SH-SY5Y (cell line): Measurements from ENCODE around the gene NKAIN4.

Experiments used
- GATA2 ChIP-seq: IDR thresholded peaks from 2 replicates; pipeline ENCODE4 v1.6.1; 2011; ENCODE audit warnings: mild to moderate bottlenecking, low read depth, low read length
- GATA3 ChIP-seq: IDR thresholded peaks from 2 replicates; pipeline ENCODE4 v1.6.1; 2011; ENCODE audit warnings: low read depth, mild to moderate bottlenecking, low read length, moderate library complexity

NKAIN4 gene

GRCh38 chr20:63233061-63233344, 21.3 kb downstream of the NKAIN4 start:
- TF ChIP-seq GATA3 (no peak), GATA2 (no peak)

GRCh38 chr20:63232235-63233060, 21.8 kb downstream of the NKAIN4 start:
- no peak for TF ChIP-seq GATA3
- no peak for TF ChIP-seq GATA2

- TF ChIP-seq GATA2 = no peak
- no peak for TF ChIP-seq GATA3
Observed at GRCh38 chr20:63230800-63231268, 23.4 kb downstream of the NKAIN4 start.

- TF ChIP-seq GATA2 = no peak
- TF ChIP-seq GATA3 = no peak
Observed at GRCh38 chr20:63228806-63229205, 25.5 kb downstream of the NKAIN4 start.

GRCh38 chr20:63227260-63227659, 27.0 kb downstream of the NKAIN4 start:
- TF ChIP-seq GATA2 = no peak
- TF ChIP-seq GATA3 = no peak

- no peak for TF ChIP-seq GATA2
- TF ChIP-seq GATA3 = no peak
Observed at GRCh38 chr20:63226042-63226943, 28.0 kb downstream of the NKAIN4 start.

- no peak for TF ChIP-seq GATA3
- no peak for TF ChIP-seq GATA2
Observed at GRCh38 chr20:63225082-63225454, 29.2 kb downstream of the NKAIN4 start.

- TF ChIP-seq GATA3 (no peak), GATA2 (no peak)
Observed at GRCh38 chr20:63224412-63225081, 29.7 kb downstream of the NKAIN4 start.

- TF ChIP-seq GATA2 = no peak
- TF ChIP-seq GATA3 = no peak
Observed at GRCh38 chr20:63223826-63224207, 30.4 kb downstream of the NKAIN4 start.

- TF ChIP-seq GATA3 (no peak), GATA2 (no peak)
Observed at GRCh38 chr20:63223121-63223825, 31.0 kb downstream of the NKAIN4 start.

GRCh38 chr20:63222541-63222940, 31.7 kb downstream of the NKAIN4 start:
- no peak for TF ChIP-seq GATA3
- no peak for TF ChIP-seq GATA2

- TF ChIP-seq GATA3 = no peak
- no peak for TF ChIP-seq GATA2
Observed at GRCh38 chr20:63220696-63221399, 33.4 kb downstream of the NKAIN4 start.

- TF ChIP-seq GATA3 = no peak
- no peak for TF ChIP-seq GATA2
Observed at GRCh38 chr20:63219866-63220521, 34.3 kb downstream of the NKAIN4 start.
